CD1c-positive myeloid dendritic cell (primary cell): ENCODE data around the gene WHRN.

Experiments used
- DNase-seq: peaks from one replicate; pipeline ENCODE4 v3.0.0-alpha.2; 2016; ENCODE audit errors: extremely low spot score

Gene WHRN

DNA sequence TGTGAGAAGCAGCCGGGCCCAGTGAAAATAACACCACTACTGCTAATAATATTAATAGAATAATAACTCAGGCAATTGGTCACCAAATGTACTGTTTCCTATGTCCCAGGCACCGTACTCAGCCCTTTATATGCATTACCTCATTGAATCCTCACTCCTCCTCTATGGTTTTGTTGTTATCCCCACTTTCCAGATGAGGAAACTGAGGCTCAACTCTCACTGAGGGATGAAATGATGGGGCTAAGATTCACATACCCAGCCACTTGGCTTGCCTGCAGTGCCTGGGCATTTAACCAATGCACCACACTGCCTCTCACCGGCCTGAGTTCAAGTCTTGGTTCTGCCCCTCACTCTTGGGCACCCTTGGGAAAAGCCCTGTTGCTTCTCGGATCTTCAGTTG, 34.1 kb downstream of the WHRN start:
- DNase-seq, result no peak

- DNase-seq, result no peak
Measured at GRCh38 chr9:114470581-114470980, 34.7 kb downstream of the WHRN start.

DNA sequence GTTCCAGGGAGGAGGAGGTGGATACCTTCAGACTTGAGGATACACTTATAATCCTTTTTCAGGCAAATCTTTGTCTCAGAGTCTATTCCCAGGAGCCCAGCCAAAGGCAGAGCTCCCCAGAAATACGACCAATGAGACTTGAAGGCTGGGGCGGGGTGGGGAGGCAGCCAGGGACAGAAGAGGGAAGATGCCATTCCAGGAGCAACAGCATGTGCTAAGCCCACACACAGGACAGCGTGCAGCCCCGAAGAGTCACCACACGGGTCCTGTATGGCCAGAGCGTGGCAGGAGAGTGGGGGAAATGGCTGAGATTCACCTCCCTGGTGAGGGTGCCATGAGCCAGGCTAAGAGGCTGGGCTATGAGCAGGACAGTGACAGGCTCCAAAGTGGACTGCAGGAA, 35.2 kb downstream of the WHRN start:
- DNase-seq, result no peak

GRCh38 chr9:114469091-114469853, 36.0 kb downstream of the WHRN start:
- DNase-seq, result no peak

GRCh38 chr9:114467910-114468309, 37.4 kb downstream of the WHRN start:
- DNase-seq, result no peak

DNA sequence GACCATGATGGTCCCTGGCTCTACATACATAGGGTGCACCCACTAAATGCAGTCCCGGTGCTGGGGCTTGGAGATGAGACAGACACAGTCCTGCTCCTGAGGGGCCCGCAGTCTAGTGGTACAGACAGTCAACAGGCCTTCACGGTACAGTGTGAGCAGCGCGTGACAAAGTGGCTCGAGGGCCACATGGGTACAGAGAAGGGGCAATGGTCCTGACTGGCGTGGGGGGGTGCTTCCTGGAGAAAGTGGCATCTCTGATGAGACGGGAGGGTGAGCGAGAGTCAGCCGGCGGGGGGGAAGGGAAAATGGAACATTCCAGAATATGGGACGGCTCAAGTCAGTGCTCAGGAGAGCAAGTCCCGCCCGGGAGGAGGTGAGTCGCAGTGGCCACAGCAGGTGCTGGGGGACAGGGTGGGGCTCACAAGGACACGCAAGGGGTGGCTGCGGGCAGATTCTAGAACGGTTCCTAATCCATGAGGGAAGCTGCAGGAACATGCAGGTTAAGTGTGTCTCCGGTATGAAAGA, 38.0 kb downstream of the WHRN start:
- DNase-seq, result no peak

GRCh38 chr9:114465906-114466900, 39.1 kb downstream of the WHRN start:
- no peak for DNase-seq

- DNase-seq, result no peak
Measured at GRCh38 chr9:114465417-114465816, 39.9 kb downstream of the WHRN start.

DNA sequence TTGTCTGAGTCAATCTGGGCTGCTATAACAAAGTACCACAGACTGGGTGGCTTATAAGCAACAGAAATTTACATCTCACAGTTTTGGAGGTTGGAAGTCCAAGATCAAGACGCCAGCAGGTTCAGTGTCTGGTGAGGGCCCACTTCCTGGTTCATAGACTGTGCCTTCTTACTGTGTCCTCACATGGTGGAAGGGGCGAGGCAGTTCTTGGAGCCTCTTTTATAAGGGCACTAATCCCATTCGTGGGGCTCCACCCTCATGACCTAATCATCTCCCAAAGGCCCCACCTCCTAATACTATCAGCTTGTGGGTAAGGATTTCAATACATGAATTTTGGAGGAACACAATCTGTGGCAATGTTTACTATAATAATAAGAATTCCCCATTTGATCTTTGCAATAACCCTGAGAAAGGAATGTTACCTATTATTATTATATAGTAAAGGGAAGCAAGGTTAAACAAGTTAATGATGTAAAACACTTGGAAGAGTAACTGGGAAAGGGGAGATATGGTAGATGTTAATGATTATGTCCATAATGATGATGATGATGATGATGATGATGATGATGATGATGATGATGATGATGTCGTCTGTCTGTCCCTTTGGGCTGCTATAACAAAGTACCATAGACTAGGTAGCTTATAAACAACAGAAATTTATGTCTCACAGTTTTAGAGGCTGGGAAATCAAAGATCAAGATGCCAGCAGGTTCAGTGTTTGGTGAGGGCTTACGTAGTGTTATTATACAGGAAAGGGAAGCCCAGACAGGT, 40.8 kb downstream of the WHRN start:
- no peak for DNase-seq

- DNase-seq, result no peak
Measured at GRCh38 chr9:114462791-114463190, 42.5 kb downstream of the WHRN start.

DNA sequence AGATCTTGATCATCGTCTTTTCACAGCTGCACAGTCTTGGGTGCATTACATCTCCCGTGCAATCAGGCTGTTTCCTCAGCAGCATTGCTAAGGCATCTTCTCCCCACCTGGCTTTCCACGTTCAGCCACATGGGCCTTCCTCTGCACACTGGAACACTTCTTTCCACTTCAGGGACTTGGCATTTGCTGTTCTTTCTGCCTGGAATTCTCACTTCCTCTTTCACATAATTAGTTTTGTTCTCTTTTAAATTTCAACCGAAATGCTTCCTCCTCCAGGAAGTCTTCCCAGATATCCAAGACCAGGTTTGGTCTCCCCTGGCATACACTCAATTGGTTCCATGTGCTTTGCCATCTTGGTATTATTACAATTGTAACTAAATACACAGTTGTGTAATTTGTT, 43.8 kb downstream of the WHRN start:
- DNase-seq, result peak; percentile 51

GRCh38 chr9:114460513-114461199, 44.6 kb downstream of the WHRN start:
- no peak for DNase-seq

- no peak for DNase-seq
Measured at GRCh38 chr9:114459464-114459863, 45.8 kb downstream of the WHRN start.

DNA sequence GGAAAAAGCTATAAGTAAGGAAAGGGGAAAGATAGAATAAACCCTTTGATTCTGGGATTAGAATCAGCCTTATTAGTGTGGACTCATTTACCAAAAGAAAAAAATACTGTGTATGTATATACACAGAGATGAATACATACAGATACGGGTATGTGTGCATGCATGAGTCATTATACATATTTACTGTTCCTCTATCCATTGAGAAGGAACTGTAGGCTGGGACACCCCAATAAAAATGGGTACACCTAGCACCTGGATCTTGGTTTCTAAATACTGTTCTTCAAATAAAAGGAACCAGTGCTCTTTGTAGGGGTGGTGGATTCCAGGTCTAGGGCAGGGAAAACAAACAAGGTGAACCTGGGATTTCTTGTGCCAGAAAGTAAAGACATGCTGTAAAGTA, 48.3 kb downstream of the WHRN start:
- DNase-seq, result no peak

DNA sequence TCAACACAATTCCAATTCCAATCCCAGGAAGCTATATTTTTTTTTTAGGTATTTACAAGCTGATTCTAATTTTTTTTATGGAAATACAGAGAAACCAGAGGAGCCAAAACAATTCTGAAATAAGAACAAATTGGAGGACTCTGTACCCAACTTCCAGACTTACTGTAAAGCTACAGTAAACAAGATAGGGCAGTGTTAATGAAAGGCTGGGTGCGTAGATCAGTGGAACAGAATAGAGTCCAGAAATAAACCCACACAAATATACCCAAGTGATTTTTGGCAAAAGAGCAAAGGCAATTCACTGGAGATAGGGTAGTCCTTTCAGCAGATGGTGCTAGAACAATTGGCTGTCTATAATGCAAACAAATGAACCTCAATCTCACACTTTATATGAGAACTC, 50.6 kb downstream of the WHRN start:
- DNase-seq, result no peak

DNA sequence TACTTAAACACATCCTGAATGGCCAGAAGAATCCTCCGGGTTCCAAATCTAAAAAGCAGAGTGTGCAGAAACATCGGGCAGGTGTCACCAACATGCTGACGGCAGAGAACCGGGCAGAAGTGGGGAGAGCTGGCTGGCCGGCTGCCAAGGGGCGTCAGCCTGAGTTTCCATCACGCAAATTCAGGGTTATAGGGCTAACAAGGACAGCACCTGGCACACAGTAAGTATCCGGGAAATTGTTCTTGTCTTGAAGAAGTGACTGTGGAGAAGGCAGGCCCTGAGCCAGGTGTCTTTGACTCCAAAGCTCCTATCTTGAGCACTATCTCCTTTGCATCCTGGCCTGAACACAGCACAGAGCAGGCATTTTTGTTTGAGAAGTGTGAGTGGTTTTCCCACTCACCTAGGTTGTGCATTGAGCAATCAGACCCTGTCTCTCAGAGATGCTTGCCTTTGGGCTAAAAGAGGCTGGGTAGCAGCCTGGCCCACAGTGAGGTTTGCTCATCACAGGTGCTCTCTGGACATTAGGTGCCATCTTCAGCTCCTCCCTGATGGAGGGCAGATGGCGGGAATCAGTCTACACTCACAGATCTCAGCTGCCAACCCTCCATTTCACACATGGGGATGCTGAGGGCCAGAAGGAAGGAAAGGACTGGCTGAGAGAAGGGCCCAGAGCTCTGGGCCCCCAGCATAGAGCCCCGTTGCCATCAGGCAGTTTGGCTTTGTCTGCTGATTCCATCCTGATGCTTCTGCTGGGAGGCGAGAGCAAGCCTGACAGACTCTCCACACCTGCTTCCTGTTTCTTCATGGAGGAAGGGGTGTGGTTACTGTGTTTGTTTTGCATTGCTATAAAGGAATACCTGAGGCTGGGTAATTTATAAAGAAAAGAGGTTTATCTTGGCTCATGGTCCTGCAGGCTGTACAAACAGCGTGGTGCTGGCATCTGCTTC, 52.8 kb downstream of the WHRN start:
- no peak for DNase-seq

DNA sequence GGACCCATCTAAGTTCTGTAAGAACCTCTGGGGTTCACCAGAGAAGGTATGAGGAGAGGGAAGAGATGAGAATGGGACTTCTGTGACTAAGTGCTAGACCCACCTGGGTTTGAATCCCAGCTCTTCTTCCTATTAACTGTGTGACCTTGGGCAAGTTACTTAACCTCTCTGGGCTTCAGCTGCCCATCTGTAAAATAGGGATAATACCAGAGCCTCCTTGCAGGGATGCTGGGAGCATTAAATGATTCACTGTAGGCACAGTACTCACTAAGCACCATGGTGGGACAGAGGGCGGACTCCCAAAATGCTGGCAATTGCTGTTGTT, 53.6 kb downstream of the WHRN start:
- no peak for DNase-seq

DNA sequence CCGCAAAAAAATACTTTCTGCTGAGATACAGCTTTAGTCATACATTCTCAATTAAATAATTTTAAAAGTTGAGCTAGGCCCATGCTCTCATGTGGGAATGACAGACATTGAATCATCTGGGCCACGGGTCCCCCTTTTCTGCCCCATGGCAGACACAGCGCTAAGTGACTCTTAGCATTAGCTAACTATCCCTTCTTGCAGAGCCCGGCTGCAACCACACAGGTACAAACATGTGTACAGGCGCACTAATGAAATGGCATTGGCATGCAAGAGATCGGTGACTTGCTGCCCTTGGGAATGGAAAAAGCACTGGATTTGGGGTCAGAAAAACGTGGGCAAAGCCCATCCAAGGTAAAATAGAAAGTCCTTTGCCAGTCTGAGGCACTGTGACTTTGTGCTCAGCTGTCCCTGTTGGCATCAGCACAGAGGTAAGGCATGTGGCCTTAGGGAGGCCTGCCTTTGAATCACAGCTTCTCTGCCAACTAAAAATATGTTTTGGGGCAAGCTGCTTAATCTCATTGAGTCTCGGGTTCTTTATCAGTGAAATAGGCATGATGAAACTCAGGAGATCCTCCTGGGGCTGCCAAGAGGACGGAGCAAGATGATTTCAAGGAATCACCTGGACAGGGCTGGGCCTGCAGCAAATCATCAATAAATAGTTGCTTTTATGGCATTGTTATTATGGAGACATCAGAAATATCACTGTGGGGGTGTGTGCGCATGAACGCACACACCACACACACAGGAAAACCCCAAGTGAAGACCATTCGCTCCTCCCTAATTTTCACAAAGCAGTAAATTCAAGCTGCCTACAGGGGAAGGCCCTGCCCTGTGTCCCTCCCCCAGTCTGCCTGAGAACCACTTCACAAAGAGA, 54.2 kb downstream of the WHRN start:
- no peak for DNase-seq

- DNase-seq, result no peak
Measured at GRCh38 chr9:114450181-114450580, 55.1 kb downstream of the WHRN start.
